Breast epithelium (tissue), 4 donors: ENCODE data around the gene HAND2. TPM values are rescaled to one million over a fixed set of nuclear protein-coding genes. Genes with fewer than 3 reads are reported as not detected.

Experiments used
- DNase-seq, 2 donors: peaks; one replicate each; pipeline ENCODE4 v3.0.0-alpha.2; 2019; ENCODE audit warnings: low spot score in 2 of 2
- H3K27ac ChIP-seq, 2 donors: fragments of 200-600 bp; sonication (generic) in 1 of 2; one replicate each; pipeline ENCODE4 v1.5.1; 2016 to 2019; ENCODE audit warnings: mild to moderate bottlenecking in 1 of 2
- H3K27me3 ChIP-seq, 2 donors: fragments of 200-600 bp; sonication (generic) in 1 of 2; one replicate each; pipeline versions ENCODE4 v1.5.1 to v1.6.0; 2017 to 2019; ENCODE audit warnings: control low read depth in 1 of 2, mild to moderate bottlenecking in 1 of 2
- H3K36me3 ChIP-seq: fragments of 200-600 bp; one replicate; pipeline ENCODE4 v1.5.1; 2019
- H3K4me1 ChIP-seq, 2 donors: fragments of 200-600 bp; sonication (generic); one replicate each; pipeline ENCODE4 v1.5.1; 2016 to 2019; ENCODE audit warnings: control low read depth in 1 of 2
- H3K4me3 ChIP-seq, 3 donors: fragments of 200-600 bp; sonication (generic); 1 replicate in 2 of 3; 2 replicates in 1 of 3; pipeline ENCODE4 v1.5.1; 2016 to 2019; ENCODE audit warnings: mild to moderate bottlenecking in 3 of 3, moderate library complexity in 2 of 3
- H3K9me3 ChIP-seq, 2 donors: fragments of 200-600 bp; sonication (generic) in 1 of 2; one replicate each; pipeline ENCODE4 v1.5.1; 2016 to 2019; ENCODE audit warnings: control low read depth in 1 of 2
- POLR2A ChIP-seq: fragments of 450-650 bp; IDR thresholded peaks from one replicate; pipeline ENCODE4 v1.6.1; 2016; ENCODE audit warnings: antibody characterized with exemption, mild to moderate bottlenecking, moderate library complexity
- POLR2AphosphoS5 ChIP-seq, 3 donors: sonication (generic); formaldehyde crosslinking; IDR thresholded peaks; one replicate each; pipeline ENCODE4 v1.6.1; 2017; ENCODE audit warnings: antibody characterized with exemption in 3 of 3
- intact Hi-C: fragments of 100-400 bp; cut with DNase I; formaldehyde crosslinking; loops from one replicate; pipeline ENCODE4 v1.15.1; 2023; ENCODE audit warnings: low total_unique reads
- total RNA-seq, 3 donors: library from RNA; depleted of rRNA; stranded (reverse); fragments of >200 nt; gene quantifications; one replicate each; pipeline ENCODE4 v1.1.0, GENCODE V29; 2016
- TF ChIP-seq, protein P1 (sequence below), 3 donors: fragments of 450-650 bp; IDR thresholded peaks; one replicate each; pipeline ENCODE4 v1.5.1; 2016 to 2017; ENCODE audit warnings: antibody characterized with exemption in 3 of 3, mild to moderate bottlenecking in 3 of 3, moderate library complexity in 3 of 3

The HAND2 gene
- total RNA-seq, 3 donors from 2014 or later: 10.5 to 29.6 (median 12.8) TPM

DNA sequence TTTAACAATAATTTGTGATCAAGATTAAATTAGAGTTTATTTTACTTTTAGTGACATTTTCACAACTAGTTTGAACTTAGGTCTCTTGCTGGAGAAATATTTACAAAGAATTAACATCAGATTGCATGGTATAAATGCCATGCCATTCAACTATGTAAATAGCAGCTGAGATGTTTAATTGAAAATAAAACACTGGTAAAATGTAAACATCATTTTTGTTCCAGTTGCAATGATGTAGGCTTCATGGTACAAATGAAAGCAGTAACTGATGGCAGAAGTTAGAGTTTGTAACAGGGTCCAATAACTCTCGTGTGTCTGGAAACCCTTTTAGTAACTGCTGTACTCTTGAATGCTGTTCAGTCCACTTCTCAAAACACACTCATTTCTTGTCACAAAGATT is 43.7 kb upstream of the HAND2 start:
- no peak for DNase-seq
- Histone ChIP-seq H3K4me1 (no peaks in the 10 kb centered on the region), H3K27me3 (no peaks in the 10 kb centered on the region), H3K36me3 (no peaks in the 10 kb centered on the region), H3K4me3 (no peak overlapping the region), H3K27ac (no peak overlapping the region), H3K9me3 (no peaks in the 10 kb centered on the region)
- intact Hi-C loops: no loop called here
- TF ChIP-seq POLR2A: no peak
- TF ChIP-seq, protein P1, sequence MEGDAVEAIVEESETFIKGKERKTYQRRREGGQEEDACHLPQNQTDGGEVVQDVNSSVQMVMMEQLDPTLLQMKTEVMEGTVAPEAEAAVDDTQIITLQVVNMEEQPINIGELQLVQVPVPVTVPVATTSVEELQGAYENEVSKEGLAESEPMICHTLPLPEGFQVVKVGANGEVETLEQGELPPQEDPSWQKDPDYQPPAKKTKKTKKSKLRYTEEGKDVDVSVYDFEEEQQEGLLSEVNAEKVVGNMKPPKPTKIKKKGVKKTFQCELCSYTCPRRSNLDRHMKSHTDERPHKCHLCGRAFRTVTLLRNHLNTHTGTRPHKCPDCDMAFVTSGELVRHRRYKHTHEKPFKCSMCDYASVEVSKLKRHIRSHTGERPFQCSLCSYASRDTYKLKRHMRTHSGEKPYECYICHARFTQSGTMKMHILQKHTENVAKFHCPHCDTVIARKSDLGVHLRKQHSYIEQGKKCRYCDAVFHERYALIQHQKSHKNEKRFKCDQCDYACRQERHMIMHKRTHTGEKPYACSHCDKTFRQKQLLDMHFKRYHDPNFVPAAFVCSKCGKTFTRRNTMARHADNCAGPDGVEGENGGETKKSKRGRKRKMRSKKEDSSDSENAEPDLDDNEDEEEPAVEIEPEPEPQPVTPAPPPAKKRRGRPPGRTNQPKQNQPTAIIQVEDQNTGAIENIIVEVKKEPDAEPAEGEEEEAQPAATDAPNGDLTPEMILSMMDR (IDR thresholded peaks at IDR 0.05): no peak
- no peak for TF ChIP-seq POLR2AphosphoS5 (IDR thresholded peaks at IDR 0.05)

DNA sequence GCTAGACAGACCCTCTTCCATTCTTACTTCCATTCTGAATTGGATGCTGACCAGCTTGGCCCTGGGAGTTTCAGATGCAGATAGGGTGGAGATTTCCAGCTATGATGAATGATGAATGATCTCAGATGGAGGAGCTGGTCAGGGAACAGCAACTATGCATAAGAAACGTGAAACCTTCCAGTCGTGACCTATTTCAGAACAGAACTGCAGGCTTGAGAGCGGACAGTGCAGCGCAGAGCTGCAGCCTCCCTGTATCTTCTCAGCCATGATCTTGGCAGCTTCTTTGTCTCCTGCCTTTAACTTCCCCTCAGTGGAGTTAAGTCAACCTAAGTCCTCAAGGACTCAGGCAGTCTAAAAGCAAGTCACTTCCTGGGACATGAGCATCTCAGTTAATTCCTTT is 43.3 kb upstream of the HAND2 start:
- Histone ChIP-seq H3K27ac (no peak overlapping the region), H3K4me3 (no peak overlapping the region), H3K4me1 (no peaks in the 10 kb centered on the region), H3K36me3 (no peaks in the 10 kb centered on the region), H3K27me3 (no peaks in the 10 kb centered on the region), H3K9me3 (no peaks in the 10 kb centered on the region)
- TF ChIP-seq POLR2AphosphoS5 (IDR thresholded peaks at IDR 0.05) (no peak), POLR2A (no peak)
- TF ChIP-seq, protein P1 (IDR thresholded peaks at IDR 0.05): no peak
- DNase-seq: no peak
- intact Hi-C loops: no loop called here

DNA sequence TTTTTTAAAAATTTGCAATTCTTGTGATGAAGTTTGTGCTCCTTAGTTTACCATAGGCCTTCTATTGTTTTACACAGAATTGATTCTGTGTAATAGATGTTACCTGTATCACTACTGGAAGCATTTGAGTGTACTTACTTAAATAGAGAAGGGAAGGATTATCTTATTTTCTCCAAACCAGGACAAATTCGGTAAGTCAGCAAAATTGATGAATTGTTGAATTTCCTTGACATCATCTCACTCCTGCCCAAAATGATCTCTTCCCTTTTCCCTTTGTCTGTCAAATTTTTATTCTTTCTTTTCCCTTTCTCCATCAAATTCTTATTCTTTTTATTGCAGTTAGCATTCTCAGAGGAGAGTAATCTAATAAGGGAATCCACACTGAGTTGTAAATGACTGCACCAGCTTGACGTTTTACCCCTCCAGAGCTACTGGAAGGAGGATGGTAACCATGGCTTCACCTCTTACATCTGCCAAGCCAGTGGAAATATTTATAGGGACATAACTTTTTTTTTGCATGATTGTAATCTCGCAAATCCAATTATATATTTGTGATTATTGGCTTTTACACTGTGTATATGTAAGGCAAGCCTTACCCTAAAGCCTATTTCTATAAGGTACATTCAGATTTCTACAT is 42.6 kb upstream of the HAND2 start:
- TF ChIP-seq POLR2A (no peak), POLR2AphosphoS5 (IDR thresholded peaks at IDR 0.05) (no peak)
- TF ChIP-seq, protein P1 (IDR thresholded peaks at IDR 0.05): no peak
- intact Hi-C loops: no loop called here
- Histone ChIP-seq H3K4me1 (no peaks in the 10 kb centered on the region), H3K27me3 (no peaks in the 10 kb centered on the region), H3K36me3 (no peaks in the 10 kb centered on the region), H3K27ac (no peak overlapping the region), H3K9me3 (no peaks in the 10 kb centered on the region), H3K4me3 (no peak overlapping the region)
- no peak for DNase-seq

DNA sequence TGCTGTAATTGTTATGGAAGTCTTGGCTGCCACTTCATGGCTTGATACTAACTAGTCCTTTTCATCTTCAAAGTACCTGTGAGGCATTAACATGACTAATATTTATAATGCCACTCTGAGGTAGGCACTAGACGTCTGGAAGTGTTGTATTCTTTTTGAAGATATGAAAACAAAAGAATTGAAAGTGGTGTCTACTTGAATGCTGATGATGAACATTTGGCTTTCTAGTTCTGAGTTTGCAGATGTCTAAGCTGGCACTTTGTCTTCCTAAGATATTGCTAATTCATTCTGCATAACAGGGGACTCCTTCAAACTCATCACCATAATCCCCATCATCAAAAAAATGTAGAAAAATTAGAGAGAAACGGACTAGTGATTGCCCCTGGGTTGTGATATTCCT is 41.6 kb upstream of the HAND2 start:
- H3K4me3 ChIP-seq: no peak overlapping the region
- no peak for TF ChIP-seq POLR2A
- no peak for TF ChIP-seq POLR2AphosphoS5 (IDR thresholded peaks at IDR 0.05)
- TF ChIP-seq, protein P1 (IDR thresholded peaks at IDR 0.05): no peak
- no peaks in the 10 kb centered on the region for H3K9me3 ChIP-seq
- no peaks in the 10 kb centered on the region for H3K27me3 ChIP-seq
- H3K4me1 ChIP-seq: no peaks in the 10 kb centered on the region
- no peaks in the 10 kb centered on the region for H3K36me3 ChIP-seq
- no peak overlapping the region for H3K27ac ChIP-seq
- intact Hi-C loops: no loop called here
- no peak for DNase-seq

DNA sequence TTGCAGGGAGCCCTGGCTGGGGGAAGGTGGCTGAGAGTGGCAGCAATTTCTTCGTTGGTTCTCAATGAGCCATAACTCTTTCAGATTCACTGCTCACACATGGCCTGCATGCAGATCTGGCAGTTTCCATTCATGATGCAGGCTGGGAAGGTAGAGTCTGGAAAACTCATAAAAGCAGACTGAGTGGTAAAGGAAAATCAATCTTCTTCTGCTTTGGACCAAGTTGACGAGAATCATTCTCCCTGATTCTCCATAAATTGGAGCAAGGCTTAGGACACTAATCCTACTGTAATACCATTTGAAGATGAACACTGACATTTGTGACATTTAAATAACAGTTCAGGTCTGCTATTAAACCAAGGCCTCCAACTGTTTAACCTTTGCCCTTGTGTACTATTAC is 35.3 kb upstream of the HAND2 start:
- no peaks in the 10 kb centered on the region for H3K4me1 ChIP-seq

More for the DNA sequence above, 35.3 kb upstream of the HAND2 start:
- no peaks in the 10 kb centered on the region for H3K36me3 ChIP-seq
- TF ChIP-seq, protein P1 (IDR thresholded peaks at IDR 0.05): no peak
- H3K4me3 ChIP-seq: no peak overlapping the region
- no peak overlapping the region for H3K27ac ChIP-seq
- no peaks in the 10 kb centered on the region for H3K27me3 ChIP-seq
- no peak for DNase-seq
- intact Hi-C loops: no loop called here
- H3K9me3 ChIP-seq: no peaks in the 10 kb centered on the region
